EL (cell line): ENCODE data around the gene ALK.

ENCODE experiments used
- DNase-seq: peaks from one replicate; pipeline ENCODE4 v3.0.0-alpha.2; 2016

The ALK gene

GRCh38 chr2:29787473-29788465, 133.6 kb downstream of the ALK start:
- DNase-seq: no peak

- no peak for DNase-seq
These were observed 135.0 kb downstream of the ALK start for GRCh38 chr2:29786361-29786760.

GRCh38 chr2:29783666-29784065, 137.7 kb downstream of the ALK start:
- DNase-seq: no peak

- no peak for DNase-seq
These were observed 138.6 kb downstream of the ALK start for GRCh38 chr2:29782549-29783458.

GRCh38 chr2:29782087-29782486, 139.3 kb downstream of the ALK start:
- no peak for DNase-seq

GRCh38 chr2:29780906-29781305, 140.5 kb downstream of the ALK start:
- peak; percentile 8 for DNase-seq

GRCh38 chr2:29777161-29777560, 144.2 kb downstream of the ALK start:
- DNase-seq: peak; percentile 13

GRCh38 chr2:29776406-29776805, 145.0 kb downstream of the ALK start:
- DNase-seq: no peak

- no peak for DNase-seq
These were observed 145.4 kb downstream of the ALK start for GRCh38 chr2:29775937-29776336.

GRCh38 chr2:29774624-29775023, 146.8 kb downstream of the ALK start:
- no peak for DNase-seq

- DNase-seq: no peak
These were observed 150.5 kb downstream of the ALK start for GRCh38 chr2:29770846-29771245.

GRCh38 chr2:29769847-29770246, 151.5 kb downstream of the ALK start:
- no peak for DNase-seq

- no peak for DNase-seq
These were observed 153.6 kb downstream of the ALK start for GRCh38 chr2:29767606-29768335.

- DNase-seq: peak; percentile 77
These were observed 155.2 kb downstream of the ALK start for GRCh38 chr2:29766191-29766590.

- peak; percentile 14 for DNase-seq
These were observed 155.7 kb downstream of the ALK start for GRCh38 chr2:29765721-29766120.

GRCh38 chr2:29763371-29763770, 158.0 kb downstream of the ALK start:
- DNase-seq: no peak

- DNase-seq: no peak
These were observed 159.1 kb downstream of the ALK start for GRCh38 chr2:29762239-29762638.

- DNase-seq: no peak
These were observed 160.1 kb downstream of the ALK start for GRCh38 chr2:29761278-29761677.

GRCh38 chr2:29760008-29760407, 161.4 kb downstream of the ALK start:
- no peak for DNase-seq

- DNase-seq: no peak
These were observed 162.0 kb downstream of the ALK start for GRCh38 chr2:29759360-29759759.

- DNase-seq: no peak
These were observed 165.6 kb downstream of the ALK start for GRCh38 chr2:29755829-29756228.

GRCh38 chr2:29755233-29755632, 166.2 kb downstream of the ALK start:
- DNase-seq: no peak
